ENCODE results near the gene LOXL4. TPM values are rescaled to one million over a fixed set of nuclear protein-coding genes. Genes with fewer than 3 reads are reported as not detected.

Gene LOXL4
- total RNA-seq, 1 donor from 2014 or later: 2.9 TPM

- Mint-ChIP-seq H3K27me3 (ENCODE audit: unreplicated experiment) (no peaks in the 10 kb centered on the region), H3K4me3 (ENCODE audit: unreplicated experiment) (no peak overlapping the region), H3K9me3 (ENCODE audit: unreplicated experiment) (no peaks in the 10 kb centered on the region), H3K27ac (ENCODE audit: unreplicated experiment) (no peak overlapping the region), H3K36me3 (ENCODE audit: unreplicated experiment) (no peaks in the 10 kb centered on the region), H3K4me1 (ENCODE audit: unreplicated experiment) (peaks cover 4% of the 10 kb centered on the region)
- no peak for DNase-seq (ENCODE audit: extremely low spot score, unreplicated experiment)
- TF ChIP-seq, protein P1, sequence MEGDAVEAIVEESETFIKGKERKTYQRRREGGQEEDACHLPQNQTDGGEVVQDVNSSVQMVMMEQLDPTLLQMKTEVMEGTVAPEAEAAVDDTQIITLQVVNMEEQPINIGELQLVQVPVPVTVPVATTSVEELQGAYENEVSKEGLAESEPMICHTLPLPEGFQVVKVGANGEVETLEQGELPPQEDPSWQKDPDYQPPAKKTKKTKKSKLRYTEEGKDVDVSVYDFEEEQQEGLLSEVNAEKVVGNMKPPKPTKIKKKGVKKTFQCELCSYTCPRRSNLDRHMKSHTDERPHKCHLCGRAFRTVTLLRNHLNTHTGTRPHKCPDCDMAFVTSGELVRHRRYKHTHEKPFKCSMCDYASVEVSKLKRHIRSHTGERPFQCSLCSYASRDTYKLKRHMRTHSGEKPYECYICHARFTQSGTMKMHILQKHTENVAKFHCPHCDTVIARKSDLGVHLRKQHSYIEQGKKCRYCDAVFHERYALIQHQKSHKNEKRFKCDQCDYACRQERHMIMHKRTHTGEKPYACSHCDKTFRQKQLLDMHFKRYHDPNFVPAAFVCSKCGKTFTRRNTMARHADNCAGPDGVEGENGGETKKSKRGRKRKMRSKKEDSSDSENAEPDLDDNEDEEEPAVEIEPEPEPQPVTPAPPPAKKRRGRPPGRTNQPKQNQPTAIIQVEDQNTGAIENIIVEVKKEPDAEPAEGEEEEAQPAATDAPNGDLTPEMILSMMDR (IDR thresholded peaks at IDR 0.05): no peak
Measured at GRCh38 chr10:98260752-98261151, 7.2 kb downstream of the LOXL4 start.

GRCh38 chr10:98260350-98260749, 7.6 kb downstream of the LOXL4 start:
- Mint-ChIP-seq H3K27me3 (ENCODE audit: unreplicated experiment) (no peaks in the 10 kb centered on the region), H3K27ac (ENCODE audit: unreplicated experiment) (no peak overlapping the region), H3K9me3 (ENCODE audit: unreplicated experiment) (no peaks in the 10 kb centered on the region), H3K4me1 (ENCODE audit: unreplicated experiment) (peaks cover 4% of the 10 kb centered on the region), H3K36me3 (ENCODE audit: unreplicated experiment) (no peaks in the 10 kb centered on the region), H3K4me3 (ENCODE audit: unreplicated experiment) (no peak overlapping the region)
- no peak for DNase-seq (ENCODE audit: extremely low spot score, unreplicated experiment)
- TF ChIP-seq, protein P1 (IDR thresholded peaks at IDR 0.05): no peak

DNA sequence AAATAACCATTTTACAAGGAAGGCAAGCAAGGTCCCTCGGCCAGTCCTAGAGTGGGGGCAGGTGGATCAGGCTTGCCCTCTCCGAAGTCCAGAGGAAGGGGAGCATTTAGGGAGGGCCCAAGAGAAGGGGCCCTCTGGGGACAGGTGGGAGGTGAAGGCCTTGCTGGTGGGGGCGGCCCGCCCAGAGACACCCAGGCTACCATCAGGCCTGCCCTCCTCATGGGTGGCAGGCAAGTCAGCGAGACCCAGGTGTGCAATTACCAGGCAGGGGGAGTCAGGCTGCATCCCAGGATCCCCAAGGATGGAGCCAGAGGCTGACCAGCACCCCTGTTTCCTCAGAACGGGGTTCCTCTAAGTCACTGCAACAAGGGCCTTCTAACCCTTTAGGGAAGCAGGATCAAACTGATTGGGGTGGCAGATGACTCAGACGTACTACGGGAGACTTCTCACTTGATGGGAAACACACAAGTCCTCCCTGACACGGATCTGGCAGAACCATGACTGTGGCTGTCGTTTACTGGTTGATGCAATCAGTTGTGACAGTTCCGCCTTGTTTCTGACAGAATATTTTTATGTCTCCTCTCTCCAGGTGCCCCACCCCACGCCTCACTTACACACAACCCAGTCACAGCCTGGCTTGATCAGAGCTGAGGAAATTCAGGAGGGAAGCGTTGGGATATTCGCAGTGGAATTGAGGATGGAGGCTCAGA, 8.2 kb downstream of the LOXL4 start:
- Mint-ChIP-seq H3K4me1 (ENCODE audit: unreplicated experiment) (peaks cover 4% of the 10 kb centered on the region), H3K27ac (ENCODE audit: unreplicated experiment) (no peak overlapping the region), H3K4me3 (ENCODE audit: unreplicated experiment) (no peak overlapping the region), H3K9me3 (ENCODE audit: unreplicated experiment) (no peaks in the 10 kb centered on the region), H3K27me3 (ENCODE audit: unreplicated experiment) (no peaks in the 10 kb centered on the region), H3K36me3 (ENCODE audit: unreplicated experiment) (no peaks in the 10 kb centered on the region)
- TF ChIP-seq, protein P1 (IDR thresholded peaks at IDR 0.05): no peak
- DNase-seq (ENCODE audit: extremely low spot score, unreplicated experiment): no peak

DNA sequence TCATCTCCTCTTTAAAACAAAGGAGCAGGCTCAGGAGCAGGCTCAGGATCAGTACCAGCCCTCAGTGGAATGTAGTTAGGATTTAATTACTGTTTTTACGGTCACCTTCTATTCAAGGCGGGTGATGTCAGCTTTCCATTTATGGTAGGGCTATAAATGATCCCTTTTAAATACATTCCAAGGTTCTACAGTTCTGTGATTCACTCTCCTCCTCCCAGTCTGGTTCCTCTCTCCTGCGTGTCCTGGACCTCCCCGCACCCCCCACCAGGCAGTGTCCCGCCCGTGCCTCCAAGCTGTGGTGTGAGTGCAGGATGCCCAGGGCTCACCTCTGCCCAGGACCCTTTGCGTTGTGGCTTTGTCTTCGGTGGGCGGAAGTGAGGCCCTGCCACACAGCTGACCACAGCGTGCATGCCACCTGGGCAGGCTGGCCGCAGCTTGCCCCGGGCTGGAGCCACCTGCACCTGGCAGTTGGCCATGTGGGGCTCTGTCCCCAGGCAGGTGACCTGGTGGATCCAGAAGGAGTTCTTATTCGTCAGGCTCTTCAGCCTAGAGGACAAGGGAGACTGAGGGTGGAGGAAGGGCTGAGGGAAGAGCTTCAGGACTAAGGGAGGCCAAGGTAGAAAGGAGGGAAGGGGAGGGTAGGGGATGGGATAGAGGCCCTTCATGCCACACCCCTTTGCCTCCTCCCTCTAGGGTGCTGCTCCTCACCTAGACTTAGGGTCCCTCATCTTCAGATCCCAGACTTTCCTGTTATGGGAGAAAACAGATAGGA, 9.1 kb downstream of the LOXL4 start:
- Mint-ChIP-seq H3K9me3 (ENCODE audit: unreplicated experiment) (no peaks in the 10 kb centered on the region), H3K27me3 (ENCODE audit: unreplicated experiment) (no peaks in the 10 kb centered on the region), H3K36me3 (ENCODE audit: unreplicated experiment) (no peaks in the 10 kb centered on the region), H3K4me1 (ENCODE audit: unreplicated experiment) (peaks cover 8% of the 10 kb centered on the region), H3K4me3 (ENCODE audit: unreplicated experiment) (no peak overlapping the region), H3K27ac (ENCODE audit: unreplicated experiment) (no peak overlapping the region)
- DNase-seq (ENCODE audit: extremely low spot score, unreplicated experiment): no peak
- TF ChIP-seq, protein P1 (IDR thresholded peaks at IDR 0.05): no peak

DNA sequence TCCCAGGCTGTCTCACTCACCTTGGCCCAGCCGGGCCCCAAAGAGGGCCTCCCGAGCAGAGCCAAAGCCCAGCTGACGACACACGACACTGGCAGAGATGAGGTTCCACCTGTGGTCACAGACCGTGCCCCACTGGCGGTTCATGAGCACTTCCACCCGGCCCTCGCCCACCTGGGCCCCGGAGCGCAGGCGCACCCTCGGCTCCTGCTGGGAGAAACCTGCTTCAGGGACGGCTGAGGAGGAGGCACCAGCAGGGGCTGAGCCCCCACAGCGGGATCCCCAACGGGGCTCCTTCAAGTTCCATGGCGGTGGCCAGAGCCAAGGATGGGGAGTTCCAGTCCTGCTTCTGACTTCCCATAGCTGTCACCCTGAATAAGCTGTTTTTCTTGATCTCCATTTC, 10.0 kb downstream of the LOXL4 start:
- TF ChIP-seq, protein P1 (IDR thresholded peaks at IDR 0.05): no peak
- Mint-ChIP-seq H3K27ac (ENCODE audit: unreplicated experiment) (no peak overlapping the region), H3K36me3 (ENCODE audit: unreplicated experiment) (no peaks in the 10 kb centered on the region), H3K9me3 (ENCODE audit: unreplicated experiment) (no peaks in the 10 kb centered on the region), H3K4me1 (ENCODE audit: unreplicated experiment) (peaks cover 8% of the 10 kb centered on the region), H3K27me3 (ENCODE audit: unreplicated experiment) (no peaks in the 10 kb centered on the region), H3K4me3 (ENCODE audit: unreplicated experiment) (no peak overlapping the region)
- DNase-seq (ENCODE audit: extremely low spot score, unreplicated experiment): no peak
